Activated CD8-positive, alpha-beta memory T cell treated with anti-CD3 and anti-CD28 coated beads, Interleukin-2, amount 50 U/mL, for 48 hours (primary cell): Measurements from ENCODE around the gene HOXA4.

Source experiments
- DNase-seq: peaks from one replicate; pipeline ENCODE4 v3.0.0-alpha.2; 2020

The HOXA4 gene

DNA sequence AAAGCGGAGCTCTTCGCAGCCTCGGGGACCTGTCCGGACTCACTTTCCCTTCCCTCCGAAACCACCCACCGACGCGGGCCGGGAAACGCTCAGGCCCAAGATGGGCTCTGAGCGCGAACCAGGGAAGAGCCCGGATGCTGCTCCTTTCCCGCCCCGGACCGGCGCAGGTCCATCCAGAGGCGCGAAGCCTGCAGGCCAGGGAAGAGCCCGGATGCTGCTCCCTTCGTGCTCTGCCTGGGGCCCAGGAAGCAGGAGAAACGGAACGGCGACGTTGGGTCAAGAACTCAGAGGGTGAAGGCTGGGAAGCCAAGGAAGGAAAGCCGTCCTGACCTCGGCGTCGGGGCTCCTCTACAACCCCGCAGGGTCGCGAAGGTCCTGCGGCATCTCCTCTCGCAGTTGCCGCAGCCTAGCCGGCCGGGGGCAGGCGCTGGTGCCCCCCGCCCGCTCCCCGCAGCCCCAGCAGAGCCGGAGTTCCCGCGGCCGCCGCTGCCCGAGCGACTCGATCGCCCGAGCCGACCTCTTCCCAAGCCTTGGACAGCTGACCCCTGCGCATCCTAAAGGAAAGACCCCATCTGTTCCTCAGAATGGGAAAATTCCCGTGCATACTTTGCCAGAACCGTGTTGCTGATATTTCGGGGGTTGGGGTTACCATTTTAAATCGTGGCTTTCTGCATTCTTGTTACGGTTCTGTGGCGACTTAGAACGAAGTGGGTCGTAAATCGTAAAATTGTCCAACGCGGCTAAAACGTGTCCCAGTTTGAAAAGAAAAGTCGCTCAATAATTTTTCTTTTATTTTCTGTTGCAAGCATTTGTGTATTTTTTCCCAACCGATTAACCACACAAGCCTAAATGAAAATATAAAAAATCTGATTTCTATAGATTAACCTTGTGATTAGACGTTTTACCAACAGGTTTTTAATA lies 42.3 kb downstream of the HOXA4 start:
- DNase-seq: no peak

DNA sequence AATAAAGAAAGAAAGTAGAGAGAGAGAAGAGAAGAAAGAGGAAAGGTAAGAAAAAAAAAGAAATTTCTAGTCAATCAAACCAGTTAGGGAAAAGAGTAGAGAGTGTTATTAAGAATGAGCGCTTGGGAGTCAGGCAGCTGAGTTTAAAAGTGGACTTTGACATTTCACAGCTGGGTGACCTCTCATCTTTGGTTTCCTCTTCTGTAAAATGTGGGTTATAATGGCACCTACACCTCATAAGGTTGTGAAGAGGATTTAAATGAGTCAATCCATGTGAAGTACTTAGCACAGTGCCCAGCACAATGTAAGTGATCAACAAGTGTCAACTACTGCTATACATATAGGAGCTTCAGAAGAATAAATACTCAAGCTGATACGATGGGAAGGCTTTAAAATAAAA lies 46.9 kb downstream of the HOXA4 start:
- no peak for DNase-seq

DNA sequence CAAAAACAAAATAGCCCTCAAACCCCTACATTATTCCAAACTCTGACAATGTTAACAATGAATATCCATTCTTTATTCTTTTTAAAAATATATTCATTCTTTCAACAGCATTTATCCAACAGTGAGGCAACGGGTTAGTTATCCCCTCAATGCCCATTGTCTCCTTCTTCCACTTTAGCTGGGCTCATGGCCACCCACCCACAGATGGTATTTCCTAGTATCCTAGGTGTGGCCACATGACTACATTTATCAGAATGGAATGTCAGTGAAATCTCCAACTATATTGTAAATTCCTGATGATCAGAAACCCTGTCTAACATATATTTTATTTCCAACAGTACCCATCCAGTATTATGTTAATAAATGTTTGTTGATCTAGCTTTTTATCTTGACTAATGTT lies 48.4 kb downstream of the HOXA4 start:
- no peak for DNase-seq

DNA sequence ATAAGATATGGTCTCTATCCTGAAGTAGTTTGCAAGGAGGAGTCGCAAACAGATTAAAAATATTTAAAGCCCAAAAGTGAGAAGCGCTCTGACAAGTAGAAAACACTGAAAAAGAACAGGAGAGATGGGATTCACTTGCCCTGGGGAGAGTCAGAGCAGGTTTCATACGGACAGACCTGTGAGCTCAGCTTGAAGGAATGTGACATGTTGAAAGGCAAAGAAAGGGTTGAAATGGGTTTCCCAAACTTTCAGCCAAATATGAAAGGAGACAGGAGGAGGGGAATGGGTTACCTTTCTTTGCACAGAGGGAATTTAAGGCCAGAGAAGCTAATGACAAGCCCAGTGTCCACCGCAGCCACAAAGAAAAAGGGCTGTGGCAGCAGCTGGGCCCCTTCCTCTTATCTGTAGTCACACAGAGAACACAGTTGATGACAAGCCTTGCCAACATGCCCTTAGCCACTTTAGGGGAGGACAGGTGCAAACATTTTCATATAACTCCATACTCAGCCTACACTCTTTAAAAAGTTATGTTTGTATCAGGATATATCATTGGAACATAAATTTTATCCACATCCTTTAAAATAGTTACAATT lies 49.6 kb downstream of the HOXA4 start:
- DNase-seq: no peak

DNA sequence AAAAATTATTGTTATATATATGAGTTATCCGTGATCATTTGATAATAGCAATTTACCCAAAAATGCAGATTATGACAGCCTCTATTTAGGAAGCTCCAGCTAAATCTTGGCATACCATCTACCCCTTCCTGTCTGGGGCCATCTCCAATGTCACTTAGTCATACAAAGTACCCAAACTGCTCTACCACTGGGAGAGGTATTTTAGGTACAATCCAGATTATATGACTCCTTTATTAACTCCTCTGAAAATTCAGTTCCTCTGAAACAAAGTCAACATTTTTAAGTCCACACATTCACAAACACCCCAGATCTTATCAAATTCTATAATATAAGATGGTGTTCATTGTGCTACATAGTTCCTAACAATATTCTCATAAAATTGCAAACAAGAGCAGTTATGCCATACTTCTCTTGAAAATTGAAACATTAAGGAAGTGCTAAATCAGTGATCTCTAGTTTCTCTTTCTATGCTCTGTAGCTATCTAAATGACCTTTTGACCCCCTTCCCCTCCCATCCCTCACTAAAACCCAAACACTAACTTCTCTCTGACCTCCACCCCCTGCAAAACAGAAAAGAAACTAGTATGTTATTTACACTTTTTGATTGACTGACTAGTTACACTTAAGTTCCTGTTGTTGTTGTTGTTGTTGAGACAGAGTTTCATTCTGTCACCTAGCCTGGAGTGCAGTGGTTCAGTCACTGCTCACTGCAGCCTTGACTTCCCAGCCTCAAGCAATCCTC lies 51.2 kb downstream of the HOXA4 start:
- no peak for DNase-seq

DNA sequence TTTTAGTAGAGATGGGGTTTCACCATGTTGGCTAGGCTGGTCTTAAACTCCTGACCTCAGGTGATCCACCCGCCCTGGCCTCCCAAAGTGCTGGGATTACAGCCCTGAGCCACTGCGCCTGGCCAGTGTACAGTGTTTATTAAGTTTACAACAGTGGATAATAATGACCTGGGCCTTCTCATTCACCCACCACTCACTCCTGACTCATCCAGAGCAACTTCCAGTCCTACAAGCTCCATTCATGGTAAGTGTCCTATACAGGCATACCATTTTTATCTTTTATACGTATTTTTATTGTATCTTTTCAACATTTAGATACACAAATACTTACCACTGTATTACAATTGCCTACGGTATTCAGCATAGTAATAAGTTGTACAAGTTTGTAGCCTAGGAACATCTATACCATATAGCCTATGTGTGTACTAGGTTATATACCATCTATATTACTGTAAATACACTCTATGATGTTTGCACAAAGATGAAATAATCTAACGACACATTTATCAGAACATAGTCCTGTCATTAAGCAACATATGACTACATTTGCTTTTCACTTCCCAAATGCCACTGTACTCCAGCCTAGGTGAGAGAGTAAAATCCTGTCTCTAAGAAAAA lies 51.8 kb downstream of the HOXA4 start:
- DNase-seq: no peak
